Measurements from ENCODE around the gene LRRC28.

LRRC28 gene

GRCh38 chr15:99406716-99407487 is 155.6 kb downstream of the LRRC28 start:
- DNase-seq (ENCODE audit: low spot score in 2 of 2) (no peak), ATAC-seq (no peak)
- Mint-ChIP-seq H3K4me3 (no peak overlapping the region), H3K9me3 (no peaks in the 10 kb centered on the region), H3K27ac (no peak overlapping the region), H3K4me1 (peaks cover 8% of the 10 kb centered on the region), H3K36me3 (no peaks in the 10 kb centered on the region)

DNA sequence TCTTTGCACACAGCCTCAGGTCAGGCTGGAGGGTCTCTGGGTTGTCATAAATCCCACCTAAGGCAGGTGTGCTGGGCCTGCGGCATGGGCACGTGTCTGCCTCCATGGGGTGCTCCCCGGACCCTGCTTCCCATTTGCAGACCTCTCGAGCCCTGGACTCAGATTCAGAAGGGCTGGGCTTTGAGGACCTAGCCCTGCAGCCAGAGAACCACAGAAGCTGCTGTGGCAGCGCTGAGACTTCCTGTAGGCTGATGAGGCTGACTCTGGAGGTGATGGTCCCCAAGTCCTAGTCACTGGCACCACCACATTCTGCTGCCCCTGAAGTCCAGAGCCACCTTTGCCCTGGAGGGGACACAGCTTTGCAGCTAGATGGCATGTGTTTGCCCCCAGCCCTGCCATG is 156.4 kb downstream of the LRRC28 start:
- no peaks in the 10 kb centered on the region for H3K36me3 Mint-ChIP-seq
- DNase-seq (ENCODE audit: low spot score in 2 of 2) (no peak), ATAC-seq (no peak)
- H3K4me3 Mint-ChIP-seq = no peak overlapping the region
- peaks cover 8% of the 10 kb centered on the region for H3K4me1 Mint-ChIP-seq
- no peaks in the 10 kb centered on the region for H3K9me3 Mint-ChIP-seq
- no peak overlapping the region for H3K27ac Mint-ChIP-seq

DNA sequence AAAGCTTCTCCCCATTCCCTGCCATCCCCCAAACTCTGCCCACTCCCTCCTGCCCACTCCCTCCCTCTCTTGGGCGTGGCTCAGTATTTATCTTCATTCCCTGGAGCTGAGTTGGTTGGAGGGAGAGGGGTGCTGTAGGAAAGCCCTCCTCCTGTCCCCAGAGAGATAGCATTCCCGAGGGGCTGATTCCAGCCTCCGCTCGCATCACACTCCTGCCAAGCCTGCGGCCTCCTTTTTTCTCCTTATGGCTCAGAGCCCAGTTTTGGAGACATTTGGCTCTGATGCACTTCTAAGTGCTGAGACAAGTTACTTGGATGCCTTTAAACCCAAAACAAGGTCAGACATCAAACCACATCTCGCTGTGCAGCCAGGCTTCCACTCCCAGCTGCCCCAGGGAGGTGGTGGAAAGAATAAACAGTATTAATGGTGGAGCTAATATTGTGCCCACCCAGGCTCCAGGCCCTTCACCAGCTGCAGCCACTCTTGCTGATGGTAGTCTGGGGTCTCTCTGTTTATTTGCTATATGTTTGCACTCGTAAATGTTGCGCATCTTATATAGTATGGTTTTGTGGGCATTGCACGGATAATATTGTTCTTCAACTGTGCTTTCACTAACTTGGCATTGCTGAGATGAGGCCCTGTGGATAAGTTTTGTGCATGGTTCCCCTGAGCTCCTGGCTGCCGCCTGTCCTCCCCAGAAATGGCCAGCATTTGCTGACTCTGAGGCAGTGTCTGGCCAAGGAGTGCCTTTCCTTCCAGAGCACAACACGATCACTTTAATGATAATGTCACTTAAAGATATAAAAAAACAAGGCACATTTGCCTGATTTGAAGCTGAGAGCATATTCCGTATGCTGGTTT is 157.2 kb downstream of the LRRC28 start:
- H3K4me1 Mint-ChIP-seq = peaks cover 8% of the 10 kb centered on the region
- no peak overlapping the region for H3K27ac Mint-ChIP-seq
- DNase-seq (ENCODE audit: low spot score in 2 of 2) = no peak
- H3K36me3 Mint-ChIP-seq = no peaks in the 10 kb centered on the region
- H3K9me3 Mint-ChIP-seq = no peaks in the 10 kb centered on the region
- H3K4me3 Mint-ChIP-seq = no peak overlapping the region
- no peak for ATAC-seq

DNA sequence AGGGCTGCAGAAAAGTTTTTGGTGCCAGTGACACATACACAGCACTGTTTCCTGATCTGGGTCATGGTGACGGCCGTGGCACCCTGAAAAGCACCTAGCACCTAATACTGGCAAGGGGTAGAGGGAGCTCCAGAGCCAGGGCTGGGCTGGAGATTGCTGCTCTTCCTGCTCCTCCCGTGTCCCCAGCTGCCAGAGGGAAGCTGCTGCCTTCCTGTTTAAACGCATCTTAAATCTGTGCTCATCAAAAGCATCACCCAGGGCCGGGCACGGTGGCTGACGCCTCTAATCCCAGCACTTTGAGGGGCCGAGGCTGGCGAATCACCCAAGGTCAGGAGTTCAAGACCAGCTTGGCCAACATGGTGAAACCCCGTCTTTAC is 157.8 kb downstream of the LRRC28 start:
- peak; percentile 31 for ATAC-seq
- peaks cover 8% of the 10 kb centered on the region for H3K4me1 Mint-ChIP-seq
- no peak overlapping the region for H3K4me3 Mint-ChIP-seq
- no peak overlapping the region for H3K27ac Mint-ChIP-seq
- DNase-seq (ENCODE audit: low spot score in 2 of 2) = no peak
- no peaks in the 10 kb centered on the region for H3K36me3 Mint-ChIP-seq
- no peaks in the 10 kb centered on the region for H3K9me3 Mint-ChIP-seq

GRCh38 chr15:99409560-99409959 is 158.3 kb downstream of the LRRC28 start:
- Mint-ChIP-seq H3K9me3 (no peaks in the 10 kb centered on the region), H3K4me1 (peaks cover 8% of the 10 kb centered on the region), H3K4me3 (no peak overlapping the region), H3K36me3 (no peaks in the 10 kb centered on the region), H3K27ac (no peak overlapping the region)
- ATAC-seq (no peak), DNase-seq (ENCODE audit: low spot score in 2 of 2) (no peak)

GRCh38 chr15:99410477-99410876 is 159.2 kb downstream of the LRRC28 start:
- Mint-ChIP-seq H3K36me3 (no peaks in the 10 kb centered on the region), H3K4me3 (no peak overlapping the region), H3K27ac (peak overlapping the region; percentile 48), H3K4me1 (peaks cover 8% of the 10 kb centered on the region), H3K9me3 (no peaks in the 10 kb centered on the region)
- peak; percentile 70 for ATAC-seq
- DNase-seq (ENCODE audit: low spot score in 2 of 2) = no peak

GRCh38 chr15:99411234-99411633 is 160.0 kb downstream of the LRRC28 start:
- DNase-seq (ENCODE audit: low spot score in 2 of 2) (no peak), ATAC-seq (no peak)
- Mint-ChIP-seq H3K4me1 (peaks cover 8% of the 10 kb centered on the region), H3K36me3 (no peaks in the 10 kb centered on the region), H3K4me3 (no peak overlapping the region), H3K27ac (peak overlapping the region; percentile 48), H3K9me3 (no peaks in the 10 kb centered on the region)

DNA sequence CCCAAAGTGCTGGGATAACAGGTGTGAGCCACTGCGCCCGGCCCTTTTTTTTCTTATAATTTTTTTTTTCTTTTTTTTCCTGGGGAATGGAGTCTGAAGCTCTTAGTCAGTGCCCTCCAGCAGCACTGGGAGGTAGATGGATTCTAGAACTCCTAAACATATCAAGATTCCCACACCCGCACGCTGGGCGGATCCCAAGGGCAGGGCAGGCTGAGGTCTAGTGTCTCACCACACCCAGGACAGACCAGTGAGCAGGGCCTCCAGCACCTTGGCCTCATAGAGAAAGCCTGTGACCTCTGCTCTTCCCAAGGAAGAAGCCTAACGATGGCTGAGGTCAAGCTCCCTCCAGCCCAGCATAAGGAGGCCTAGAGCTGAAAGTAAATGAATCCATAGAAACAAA is 160.8 kb downstream of the LRRC28 start:
- no peaks in the 10 kb centered on the region for H3K9me3 Mint-ChIP-seq
- ATAC-seq (no peak), DNase-seq (ENCODE audit: low spot score in 2 of 2) (no peak)
- H3K4me3 Mint-ChIP-seq = no peak overlapping the region
- H3K27ac Mint-ChIP-seq = no peak overlapping the region
- H3K4me1 Mint-ChIP-seq = peaks cover 8% of the 10 kb centered on the region
- H3K36me3 Mint-ChIP-seq = no peaks in the 10 kb centered on the region

- H3K4me1 Mint-ChIP-seq = peaks cover 8% of the 10 kb centered on the region
- H3K27ac Mint-ChIP-seq = no peak overlapping the region
- ATAC-seq = no peak
- H3K9me3 Mint-ChIP-seq = no peaks in the 10 kb centered on the region
- no peak for DNase-seq (ENCODE audit: low spot score in 2 of 2)
- H3K4me3 Mint-ChIP-seq = no peak overlapping the region
- no peaks in the 10 kb centered on the region for H3K36me3 Mint-ChIP-seq
Observed at GRCh38 chr15:99412626-99413025, 161.3 kb downstream of the LRRC28 start.

DNA sequence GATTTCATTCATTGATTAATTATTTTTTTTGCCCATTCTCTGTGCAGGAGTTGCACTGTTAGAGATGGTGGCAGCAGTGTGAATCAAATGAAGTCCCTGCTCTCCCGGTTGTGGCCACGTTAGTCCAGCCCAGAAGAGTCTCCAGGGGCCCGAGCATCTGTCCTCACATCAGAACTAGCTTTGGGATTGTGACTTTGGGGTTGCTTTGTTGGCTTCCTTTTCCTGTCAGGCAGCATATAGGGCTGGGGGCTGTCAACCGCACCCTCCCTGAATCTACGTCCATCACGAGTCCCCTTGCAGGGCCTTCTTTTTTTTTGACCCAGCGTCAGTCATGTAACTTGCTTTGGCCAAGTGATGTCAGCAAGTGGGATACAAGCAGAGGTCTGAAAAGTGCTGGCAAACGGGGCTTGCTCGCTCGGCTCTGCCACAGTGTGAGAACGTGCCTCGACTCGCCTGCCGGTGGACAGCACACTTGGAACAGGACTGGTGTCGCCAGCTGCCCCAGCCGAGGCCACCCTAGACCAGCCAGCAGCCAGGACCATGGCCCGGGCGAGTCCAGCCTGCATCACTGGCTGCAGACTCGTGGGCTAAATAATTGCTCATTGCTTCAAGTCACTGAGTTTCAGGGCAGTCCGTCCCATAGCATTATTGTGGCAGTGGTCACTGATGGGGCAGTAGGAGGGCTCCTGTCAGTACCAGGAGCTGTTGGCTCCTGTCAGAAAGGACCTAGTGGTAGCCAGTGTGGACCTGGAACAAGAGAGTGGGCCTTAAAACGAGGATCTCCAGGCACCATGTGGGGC is 162.9 kb downstream of the LRRC28 start:
- Mint-ChIP-seq H3K4me3 (no peak overlapping the region), H3K27ac (no peak overlapping the region)

DNA sequence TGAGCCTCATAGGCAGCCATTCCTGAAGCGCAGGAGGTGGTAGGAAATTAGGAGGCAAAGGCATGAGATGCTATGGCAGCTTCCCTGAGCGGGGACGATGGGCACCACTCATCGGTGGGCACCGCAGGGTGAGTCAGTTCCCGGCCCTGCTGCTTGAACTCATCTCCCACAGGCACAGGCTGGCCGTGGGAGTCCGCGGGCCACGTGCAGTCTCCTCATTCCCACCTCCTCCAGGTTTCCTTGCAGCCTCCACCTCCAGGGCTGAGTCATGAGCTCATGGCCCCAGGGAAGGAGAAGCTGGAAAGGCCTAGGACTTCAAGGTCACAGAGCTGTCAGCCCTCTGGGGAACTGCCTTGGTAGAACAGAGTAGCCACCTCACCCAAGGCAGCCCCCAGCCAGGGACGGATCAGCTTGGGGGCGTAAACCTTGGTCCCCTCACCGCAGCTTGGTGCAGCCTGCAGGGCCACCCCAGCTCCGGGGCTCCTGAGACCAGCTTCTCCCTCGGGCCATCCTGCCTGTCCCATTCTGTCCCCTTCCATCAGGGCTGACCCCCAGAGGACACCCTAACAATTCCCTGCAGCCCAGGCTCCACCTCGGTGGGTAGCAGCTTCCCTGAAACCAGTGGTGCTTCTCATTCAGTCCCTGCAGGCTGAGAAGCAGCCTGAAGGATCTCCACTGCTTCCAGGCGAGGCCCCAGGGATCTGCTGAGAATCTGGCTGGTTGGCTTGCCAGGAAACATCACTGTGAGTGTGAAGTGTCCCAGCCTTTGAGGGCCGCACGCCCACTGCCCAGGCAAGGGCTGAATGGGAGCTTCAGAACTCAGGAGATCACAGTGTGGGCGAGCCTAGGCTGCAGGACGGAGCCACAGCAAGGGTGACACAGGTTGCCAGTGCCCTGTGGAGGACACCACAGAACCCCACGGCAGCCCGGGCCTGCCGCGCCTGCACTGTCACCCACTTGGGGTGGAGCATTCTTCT is 163.8 kb downstream of the LRRC28 start:
- Mint-ChIP-seq H3K4me3 (no peak overlapping the region), H3K4me1 (peaks cover 8% of the 10 kb centered on the region), H3K9me3 (no peaks in the 10 kb centered on the region), H3K36me3 (no peaks in the 10 kb centered on the region), H3K27ac (no peak overlapping the region)
- ATAC-seq = peak; percentile 25
- no peak for DNase-seq (ENCODE audit: low spot score in 2 of 2)

More for the DNA sequence above, 162.9 kb downstream of the LRRC28 start:
- H3K9me3 Mint-ChIP-seq = no peaks in the 10 kb centered on the region
- ATAC-seq (no peak), DNase-seq (ENCODE audit: low spot score in 2 of 2) (no peak)
- H3K4me1 Mint-ChIP-seq = peaks cover 8% of the 10 kb centered on the region
- H3K36me3 Mint-ChIP-seq = no peaks in the 10 kb centered on the region

- peaks cover 12% of the 10 kb centered on the region for H3K4me1 Mint-ChIP-seq
- H3K27ac Mint-ChIP-seq = no peak overlapping the region
- ATAC-seq = no peak
- DNase-seq (ENCODE audit: low spot score in 2 of 2) = peak in 1 of 2 donors; percentile 33
- H3K36me3 Mint-ChIP-seq = no peaks in the 10 kb centered on the region
- no peaks in the 10 kb centered on the region for H3K9me3 Mint-ChIP-seq
- H3K4me3 Mint-ChIP-seq = no peak overlapping the region
Observed at GRCh38 chr15:99416191-99417188, 165.2 kb downstream of the LRRC28 start.

DNA sequence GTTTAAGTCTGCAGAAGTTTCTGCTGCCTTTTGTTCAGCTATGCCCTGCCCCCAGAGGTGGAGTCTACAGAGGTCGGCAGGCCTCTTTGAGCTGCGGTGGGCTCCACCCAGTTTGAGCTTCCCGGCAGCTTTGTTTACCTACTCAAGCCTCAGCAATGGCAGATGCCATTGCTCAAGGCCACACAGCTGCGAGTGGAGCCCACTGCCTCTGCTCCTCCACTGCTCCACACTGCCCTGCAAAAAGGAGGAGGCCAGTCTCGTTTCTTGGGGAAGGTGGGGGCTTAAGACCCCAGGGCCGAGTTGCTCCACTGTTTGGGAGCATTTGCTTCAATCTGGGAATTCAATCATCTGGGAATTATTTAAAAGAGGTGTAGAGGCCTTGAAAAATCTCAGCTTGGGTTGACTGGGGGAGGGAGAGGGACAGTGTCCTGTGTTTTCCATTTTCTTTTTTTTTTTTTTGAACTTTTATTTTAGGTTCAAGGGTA is 169.9 kb downstream of the LRRC28 start:
- DNase-seq (ENCODE audit: low spot score in 2 of 2) = no peak
- H3K36me3 Mint-ChIP-seq = no peaks in the 10 kb centered on the region
- no peaks in the 10 kb centered on the region for H3K9me3 Mint-ChIP-seq
- no peak overlapping the region for H3K4me3 Mint-ChIP-seq
- H3K4me1 Mint-ChIP-seq = peaks cover 32% of the 10 kb centered on the region
- peak overlapping the region; percentile 4 for H3K27ac Mint-ChIP-seq
- ATAC-seq = no peak

All from stimulated activated effector memory CD8-positive, alpha-beta T cell treated with anti-CD3 and anti-CD28 coated beads, Interleukin-12 subunit alpha, Interleukin-12 subunit beta, amount 100 ng/mL, for 72 hours (primary cell).